C4-2B (cell line): Measurements from ENCODE around the gene GRK5.

Source experiments
- CTCF ChIP-seq: fragments of 450-650 bp; conservative IDR thresholded peaks from 2 replicates; pipeline ENCODE4 v1.5.1; 2017; ENCODE audit warnings: mild to moderate bottlenecking
- ZFX ChIP-seq: fragments of 450-650 bp; IDR thresholded peaks from 2 replicates; pipeline ENCODE4 v1.6.1; 2017

- no peak for TF ChIP-seq CTCF
- no peak for TF ChIP-seq ZFX
Observed at GRCh38 chr10:119497243-119497642, 289.9 kb downstream of the GRK5 start.
